Lower leg skin (tissue), 4 donors: ENCODE data around the gene CHCHD10. TPM values are rescaled to one million over a fixed set of nuclear protein-coding genes. Genes with fewer than 3 reads are reported as not detected.

ENCODE experiments used
- DNase-seq, 2 donors: peaks; one replicate each; pipeline ENCODE4 v3.0.0-alpha.2; 2019; ENCODE audit warnings: low spot score in 2 of 2
- H3K4me3 ChIP-seq: fragments of 200-600 bp; sonication (generic); 2 replicates; pipeline ENCODE4 v1.5.1; 2017; ENCODE audit warnings: mild to moderate bottlenecking, low read depth; ENCODE audit not compliant: poor library complexity, severe bottlenecking
- CTCF ChIP-seq, 3 donors: fragments of 450-650 bp; IDR thresholded peaks; one replicate each; pipeline ENCODE4 v1.5.1; 2016; ENCODE audit warnings: antibody characterized with exemption in 3 of 3, mild to moderate bottlenecking in 3 of 3, moderate library complexity in 2 of 3
- POLR2A ChIP-seq, 2 donors: fragments of 450-650 bp; IDR thresholded peaks; one replicate each; pipeline ENCODE4 v1.6.1; 2016 to 2017; ENCODE audit warnings: antibody characterized with exemption in 2 of 2, mild to moderate bottlenecking in 1 of 2, moderate library complexity in 1 of 2
- WGBS, 2 donors: methylation state at CpG; one replicate each; pipeline ENCODE4 v1.1.5; 2018; 5-methylcytosine and 5-hydroxymethylcytosine counted together
- intact Hi-C: fragments of 100-400 bp; cut with DNase I; formaldehyde crosslinking; loops from one replicate; pipeline ENCODE4 v1.15.0; 2023; ENCODE audit warnings: low total_unique reads
- total RNA-seq, 4 donors: library from RNA; depleted of rRNA; stranded (reverse); fragments of >200 nt; gene quantifications; one replicate each; pipeline ENCODE4 v1.1.0, GENCODE V29; 2016

CHCHD10 gene
- total RNA-seq, 4 donors from 2014 or later, result 3.8 to 28.3 (median 11.4) TPM

GRCh38 chr22:23789638-23790037 is 21.9 kb upstream of the CHCHD10 start:
- DNase-seq, result no peak
- H3K4me3 ChIP-seq, result no peak overlapping the region
- TF ChIP-seq POLR2A (IDR thresholded peaks at IDR 0.05), result no peak
- TF ChIP-seq CTCF (IDR thresholded peaks at IDR 0.05), result no peak
- 87 to 88% methylated on average over 4 of the region's 4 CpGs for WGBS, 2 donors
- intact Hi-C loops, result no loop called here

- H3K4me3 ChIP-seq, result no peak overlapping the region
- intact Hi-C loops, result no loop called here
- DNase-seq, result no peak
- no peak for TF ChIP-seq POLR2A (IDR thresholded peaks at IDR 0.05)
- no peak for TF ChIP-seq CTCF (IDR thresholded peaks at IDR 0.05)
- 62 to 72% methylated on average over 4 of the region's 4 CpGs for WGBS, 2 donors
These were observed 21.3 kb upstream of the CHCHD10 start for GRCh38 chr22:23789121-23789520.

GRCh38 chr22:23787910-23788309 is 20.1 kb upstream of the CHCHD10 start:
- 39 to 54% methylated on average over 3 of the region's 3 CpGs for WGBS, 2 donors
- no peak overlapping the region for H3K4me3 ChIP-seq
- no peak for TF ChIP-seq POLR2A (IDR thresholded peaks at IDR 0.05)
- no peak for TF ChIP-seq CTCF (IDR thresholded peaks at IDR 0.05)
- intact Hi-C loops, result no loop called here
- DNase-seq, result no peak

GRCh38 chr22:23787600-23787896 is 19.8 kb upstream of the CHCHD10 start:
- WGBS, 2 donors, result 0 to 1% methylated on average over 5 of the region's 5 CpGs
- intact Hi-C loops, result no loop called here
- DNase-seq, result no peak

GRCh38 chr22:23786752-23787599 is 19.2 kb upstream of the CHCHD10 start, which contains the start of gene SMARCB1:
Gene SMARCB1 (plus strand): TSS chr22:23786966. CDS start chr22:23787170, 204 bp downstream.
- peak; percentile 88 to 97 for DNase-seq
- intact Hi-C loops, result no loop called here
- WGBS, 2 donors, result 1% methylated on average over 55 to 70 of the region's 97 CpGs
- TF ChIP-seq CTCF (IDR thresholded peaks at IDR 0.05) (no peak), POLR2A (IDR thresholded peaks at IDR 0.05) (peak in 1 of 2 donors; percentile 14)
- H3K4me3 ChIP-seq, result peak within 1 kb of the TSS; percentile 78

More at GRCh38 chr22:23787600-23787896, 19.8 kb upstream of the CHCHD10 start:
- TF ChIP-seq POLR2A (IDR thresholded peaks at IDR 0.05) (no peak), CTCF (IDR thresholded peaks at IDR 0.05) (no peak)
- H3K4me3 ChIP-seq, result peak overlapping the region; percentile 78
